Endothelial cell of umbilical vein (primary cell): Measurements from ENCODE around the gene SERPINA12. TPM values are rescaled to one million over a fixed set of nuclear protein-coding genes. Genes with fewer than 3 reads are reported as not detected.

Source experiments
- BruUV-seq: library from RNA; stranded (reverse); fragments of 400-500 nt; replicated peaks from 2 replicates; lab custom pipeline; 2021; lab: Mats Ljungman, UMichigan
- CTCF ChIA-PET: fragments of 300-600, 350-600 bp; sonication (Branson Sonifier 250); formaldehyde crosslinking; loops from one replicate; lab custom pipeline; 2021; ENCODE audit warnings: antibody characterized with exemption, inconsistent platforms; lab: Charles Lee
- POLR2A ChIA-PET: fragments of 300-600, 350-600 bp; sonication (Branson Sonifier 250); formaldehyde crosslinking; loops from one replicate; lab custom pipeline; 2021; ENCODE audit warnings: antibody characterized with exemption, inconsistent platforms; lab: Charles Lee
- DNase-seq: peaks from one replicate; pipeline ENCODE4 v3.0.0-alpha.2; 2011; ENCODE audit warnings: low read depth, low spot score
- FAIRE-seq: peaks from 2 replicates; lab custom pipeline; 2011; peaks lifted over from hg19 to GRCh38; lab: Jason Lieb, UNC
- H2AFZ ChIP-seq: 2 replicates; pipeline ENCODE4 v1.6.0; 2012; ENCODE audit warnings: low read depth, low read length, control low read depth, inconsistent platforms
- H3K27ac ChIP-seq: 2 replicates; pipeline ENCODE4 v1.5.1; 2011; ENCODE audit warnings: low read depth, mild to moderate bottlenecking, control low read depth, low read length, moderate library complexity; ENCODE audit not compliant: insufficient read depth
- H3K27me3 ChIP-seq, 2 experiments: 2 replicates each; pipeline versions ENCODE4 v1.6.0 to v1.6.1; 2011; ENCODE audit warnings: low read length in 2 of 2, mixed read lengths in 1 of 2; ENCODE audit not compliant: control insufficient read depth in 2 of 2, insufficient read depth in 2 of 2
- H3K36me3 ChIP-seq, 2 experiments: 2 replicates in 1 of 2; 3 replicates in 1 of 2; pipeline ENCODE4 v1.5.1; 2011; ENCODE audit warnings: low read length in 2 of 2, mild to moderate bottlenecking in 1 of 2, moderate library complexity in 1 of 2; ENCODE audit not compliant: control insufficient read depth in 2 of 2, insufficient read depth in 2 of 2; ENCODE audit errors: extremely low read depth in 1 of 2
- H3K4me1 ChIP-seq: 3 replicates; pipeline ENCODE4 v1.5.1; 2011; ENCODE audit warnings: mild to moderate bottlenecking, low read length; ENCODE audit not compliant: control insufficient read depth, insufficient read depth; ENCODE audit errors: extremely low read depth
- H3K4me2 ChIP-seq: 2 replicates; pipeline ENCODE4 v1.6.1; 2011; ENCODE audit warnings: low read length, control low read depth, mixed read lengths; ENCODE audit not compliant: insufficient read depth
- H3K4me3 ChIP-seq, 3 experiments: fragments of 200-600 bp in 1 of 3; sonication (generic), shearing (Covaris generic) in 1 of 3; replicated peaks in 1 of 3; 2 replicates each; pipeline ENCODE4 v1.5.1; 2011 to 2016; ENCODE audit warnings: control low read depth in 3 of 3, low read length in 3 of 3, mild to moderate bottlenecking in 2 of 3, inconsistent platforms in 1 of 3, low read depth in 1 of 3, moderate library complexity in 1 of 3; ENCODE audit not compliant: insufficient read depth in 1 of 3
- H3K79me2 ChIP-seq: 2 replicates; pipeline ENCODE4 v1.6.0; 2012; ENCODE audit warnings: low read length, inconsistent platforms; ENCODE audit not compliant: control insufficient read depth, insufficient read depth
- H3K9ac ChIP-seq: replicated peaks from 2 replicates; pipeline ENCODE3; 2011; ENCODE audit warnings: low read length, control low read depth; ENCODE audit not compliant: insufficient read depth; ENCODE audit errors: extremely low read depth
- H3K9me1 ChIP-seq: replicated peaks from 3 replicates; pipeline ENCODE4 v1.6.0; 2011; ENCODE audit warnings: mild to moderate bottlenecking, low read length; ENCODE audit not compliant: control insufficient read depth, insufficient read depth; ENCODE audit errors: extremely low read depth
- H3K9me3 ChIP-seq: replicated peaks from 2 replicates; pipeline ENCODE4 v1.5.1; 2012; ENCODE audit warnings: low read length, inconsistent platforms; ENCODE audit not compliant: control insufficient read depth, insufficient read depth
- H4K20me1 ChIP-seq: replicated peaks from 2 replicates; pipeline ENCODE3; 2011; ENCODE audit warnings: mild to moderate bottlenecking, low read length; ENCODE audit not compliant: control insufficient read depth, insufficient read depth; ENCODE audit errors: extremely low read depth
- EZH2 ChIP-seq: IDR thresholded peaks from 2 replicates; pipeline ENCODE4 v1.6.1; 2012; ENCODE audit warnings: borderline replicate concordance, low read depth, mild to moderate bottlenecking, moderate library complexity, low read length, inconsistent platforms; ENCODE audit not compliant: severe bottlenecking
- FOS ChIP-seq: IDR thresholded peaks from 2 replicates; pipeline ENCODE4 v1.6.1; 2011; ENCODE audit warnings: mild to moderate bottlenecking, low read length, moderate library complexity, borderline replicate concordance; ENCODE audit not compliant: insufficient read depth
- GATA2 ChIP-seq: IDR thresholded peaks from 2 replicates; pipeline ENCODE4 v1.7.0; 2011; ENCODE audit warnings: low read depth, mild to moderate bottlenecking, moderate library complexity, mixed read lengths, low read length; ENCODE audit not compliant: insufficient read length, insufficient read depth
- JUN ChIP-seq: IDR thresholded peaks from 2 replicates; pipeline ENCODE4 v1.6.1; 2011; ENCODE audit warnings: borderline replicate concordance, low read depth; ENCODE audit not compliant: insufficient read length, insufficient read depth
- MAX ChIP-seq: IDR thresholded peaks from 2 replicates; pipeline ENCODE4 v1.6.1; 2011; ENCODE audit not compliant: insufficient read depth, insufficient read length
- MYC ChIP-seq: IDR thresholded peaks from one replicate; pipeline ENCODE4 v1.6.1; 2011; ENCODE audit warnings: mild to moderate bottlenecking, low read depth, low read length
- POLR2A ChIP-seq: IDR thresholded peaks from 2 replicates; pipeline ENCODE4 v1.6.1; 2012; ENCODE audit warnings: low read depth, mild to moderate bottlenecking, control low read depth, low read length
- POLR2AphosphoS5 ChIP-seq: IDR thresholded peaks from 2 replicates; pipeline ENCODE4 v1.6.1; 2012; ENCODE audit warnings: low read depth, mild to moderate bottlenecking, control low read depth, low read length, moderate library complexity; ENCODE audit not compliant: insufficient read depth
- dilution Hi-C: fragments of 300-500 bp; cut with MboI; formaldehyde crosslinking; loops from one replicate; pipeline ENCODE4 v1.15.0; 2019; ENCODE audit warnings: low sequenced_read_pairs; ENCODE audit not compliant: extremely low pct_ligation_motif_present
- intact Hi-C: fragments of 100-400 bp; cut with micrococcal nuclease; formaldehyde crosslinking; loops from one replicate; pipeline ENCODE4 v1.10.0; 2022
- polyA plus RNA-seq, 4 experiments: library from polyadenylated mRNA; depleted of rRNA in 3 of 4; stranded (reverse) in 3 of 4; unstranded in 1 of 4; fragments of >200 nt; gene quantifications; 2 replicates each; pipeline versions ENCODE4 v1.2.1 to v1.2.3, GENCODE V29; 2011 to 2012; ENCODE audit warnings: missing spikeins in 1 of 4
- total RNA-seq: library from RNA; stranded (reverse); gene quantifications from 2 replicates; pipeline ENCODE4 v1.2.3, GENCODE V29; 2021
- TF ChIP-seq, protein P1 (sequence below), 2 donors: IDR thresholded peaks; 1 replicate in 1 of 2; 2 replicates in 1 of 2; pipeline ENCODE4 v1.5.1; 2011; ENCODE audit warnings: low read length in 2 of 2, mild to moderate bottlenecking in 2 of 2, moderate library complexity in 2 of 2, control low read depth in 1 of 2, inconsistent platforms in 1 of 2, low read depth in 1 of 2; ENCODE audit not compliant: insufficient read depth in 1 of 2; ENCODE audit errors: extremely low read depth in 1 of 2

SERPINA12 gene
- total and polyA plus RNA-seq, 2 donors (not counting 3 experiments of a cell fraction or from before 2014, with no cell fraction given): not detected

GRCh38 chr14:94517641-94518257, 8.5 kb upstream of the SERPINA12 start:
- H4K20me1 ChIP-seq: no peaks in the 10 kb centered on the region
- H3K4me2 ChIP-seq: no peak overlapping the region
- DNase-seq (no peak), FAIRE-seq (no peak)
- no peaks in the 10 kb centered on the region for H3K4me1 ChIP-seq
- H3K9me1 ChIP-seq: no peaks in the 10 kb centered on the region
- dilution Hi-C loops (no loop called here), intact Hi-C loops (no loop called here)
- H3K36me3 ChIP-seq: no peaks in the 10 kb centered on the region
- TF ChIP-seq POLR2A: no peak
- TF ChIP-seq MYC: no peak
- no peak for TF ChIP-seq FOS
- TF ChIP-seq, protein P1, sequence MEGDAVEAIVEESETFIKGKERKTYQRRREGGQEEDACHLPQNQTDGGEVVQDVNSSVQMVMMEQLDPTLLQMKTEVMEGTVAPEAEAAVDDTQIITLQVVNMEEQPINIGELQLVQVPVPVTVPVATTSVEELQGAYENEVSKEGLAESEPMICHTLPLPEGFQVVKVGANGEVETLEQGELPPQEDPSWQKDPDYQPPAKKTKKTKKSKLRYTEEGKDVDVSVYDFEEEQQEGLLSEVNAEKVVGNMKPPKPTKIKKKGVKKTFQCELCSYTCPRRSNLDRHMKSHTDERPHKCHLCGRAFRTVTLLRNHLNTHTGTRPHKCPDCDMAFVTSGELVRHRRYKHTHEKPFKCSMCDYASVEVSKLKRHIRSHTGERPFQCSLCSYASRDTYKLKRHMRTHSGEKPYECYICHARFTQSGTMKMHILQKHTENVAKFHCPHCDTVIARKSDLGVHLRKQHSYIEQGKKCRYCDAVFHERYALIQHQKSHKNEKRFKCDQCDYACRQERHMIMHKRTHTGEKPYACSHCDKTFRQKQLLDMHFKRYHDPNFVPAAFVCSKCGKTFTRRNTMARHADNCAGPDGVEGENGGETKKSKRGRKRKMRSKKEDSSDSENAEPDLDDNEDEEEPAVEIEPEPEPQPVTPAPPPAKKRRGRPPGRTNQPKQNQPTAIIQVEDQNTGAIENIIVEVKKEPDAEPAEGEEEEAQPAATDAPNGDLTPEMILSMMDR (IDR thresholded peaks at IDR 0.05; ENCODE audit: extremely low read depth in 1 of 2, insufficient read depth in 1 of 2, low read depth in 1 of 2, low read length in 2 of 2): no peak
- no peak for TF ChIP-seq JUN
- TF ChIP-seq GATA2: no peak
- no peak for TF ChIP-seq POLR2AphosphoS5
- TF ChIP-seq EZH2: no peak
- TF ChIP-seq MAX: no peak
- H3K27me3 ChIP-seq: no peaks in the 10 kb centered on the region
- no TSS peak for BruUV-seq
- H3K79me2 ChIP-seq: no peaks in the 10 kb centered on the region
- no peaks in the 10 kb centered on the region for H3K9me3 ChIP-seq
- CTCF ChIA-PET: no interaction called here
- no peak overlapping the region for H3K27ac ChIP-seq
- no peak overlapping the region for H2AFZ ChIP-seq
- POLR2A ChIA-PET: no interaction called here
- H3K4me3 ChIP-seq: no peak overlapping the region
- no peak overlapping the region for H3K9ac ChIP-seq
